Measurements from ENCODE around the gene S100Z. TPM values are rescaled to one million over a fixed set of nuclear protein-coding genes. Genes with fewer than 3 reads are reported as not detected.

Gene S100Z
- total RNA-seq, 2 donors from 2014 or later: not detected

GRCh38 chr5:76836585-76836984 is 13.2 kb upstream of the S100Z start:
- no peaks in the 10 kb centered on the region for H3K27me3 ChIP-seq
- no peaks in the 10 kb centered on the region for H3K9me3 ChIP-seq
- no peak for DNase-seq (ENCODE audit: low spot score)
- H3K4me3 ChIP-seq: no peak overlapping the region
- no peaks in the 10 kb centered on the region for H3K36me3 ChIP-seq
- H3K27ac ChIP-seq: no peak overlapping the region
- H3K4me1 ChIP-seq: no peaks in the 10 kb centered on the region
- TF ChIP-seq CTCF (IDR thresholded peaks at IDR 0.05): no peak

- Histone ChIP-seq H3K9me3 (no peaks in the 10 kb centered on the region), H3K36me3 (no peaks in the 10 kb centered on the region), H3K27me3 (no peaks in the 10 kb centered on the region), H3K4me1 (no peaks in the 10 kb centered on the region), H3K27ac (no peak overlapping the region), H3K4me3 (no peak overlapping the region)
- DNase-seq (ENCODE audit: low spot score): no peak
- TF ChIP-seq CTCF (IDR thresholded peaks at IDR 0.05): no peak
Observed at GRCh38 chr5:76838481-76839261, 11.1 kb upstream of the S100Z start.

GRCh38 chr5:76841361-76841760 is 8.5 kb upstream of the S100Z start:
- no peak overlapping the region for H3K4me3 ChIP-seq
- TF ChIP-seq CTCF (IDR thresholded peaks at IDR 0.05): no peak

GRCh38 chr5:76845890-76846289 is 3.9 kb upstream of the S100Z start:
- H3K27me3 ChIP-seq: no peaks in the 10 kb centered on the region
- no peak for TF ChIP-seq CTCF (IDR thresholded peaks at IDR 0.05)
- H3K36me3 ChIP-seq: no peaks in the 10 kb centered on the region

More at GRCh38 chr5:76841361-76841760, 8.5 kb upstream of the S100Z start:
- Histone ChIP-seq H3K36me3 (no peaks in the 10 kb centered on the region), H3K4me1 (no peaks in the 10 kb centered on the region), H3K27me3 (no peaks in the 10 kb centered on the region), H3K9me3 (no peaks in the 10 kb centered on the region), H3K27ac (no peak overlapping the region)
- DNase-seq (ENCODE audit: low spot score): no peak

GRCh38 chr5:76850543-76851145 is 830 bp downstream of the S100Z start:
- no peak overlapping the region for H3K4me3 ChIP-seq

More at GRCh38 chr5:76845890-76846289, 3.9 kb upstream of the S100Z start:
- no peak overlapping the region for H3K27ac ChIP-seq
- no peaks in the 10 kb centered on the region for H3K9me3 ChIP-seq
- no peaks in the 10 kb centered on the region for H3K4me1 ChIP-seq
- no peak for DNase-seq (ENCODE audit: low spot score)
- H3K4me3 ChIP-seq: no peak overlapping the region

More at GRCh38 chr5:76850543-76851145, 830 bp downstream of the S100Z start:
- peak overlapping the region in 1 of 2 donors; percentile 20 for H3K27ac ChIP-seq
- no peaks in the 10 kb centered on the region for H3K36me3 ChIP-seq
- H3K9me3 ChIP-seq: no peaks in the 10 kb centered on the region
- no peak for TF ChIP-seq CTCF (IDR thresholded peaks at IDR 0.05)
- H3K27me3 ChIP-seq: no peaks in the 10 kb centered on the region
- peaks cover 0 to 14% of the 10 kb centered on the region in 2 donors for H3K4me1 ChIP-seq
- no peak for DNase-seq (ENCODE audit: low spot score)
